Esophagus muscularis mucosa (tissue), 4 donors: ENCODE results near the gene CAMTA1.

Experiments used
- EP300 ChIP-seq: sonication (generic); formaldehyde crosslinking; IDR thresholded peaks from one replicate; pipeline ENCODE4 v1.6.1; 2017; ENCODE audit warnings: antibody characterized with exemption
- POLR2A ChIP-seq: fragments of 450-650 bp; IDR thresholded peaks from one replicate; pipeline ENCODE4 v1.6.1; 2017; ENCODE audit warnings: antibody characterized with exemption, moderate library complexity, mild to moderate bottlenecking, low read depth
- TF ChIP-seq, protein P1 (sequence below), 3 experiments: fragments of 200-600 bp in 2 of 3; fragments of 450-650 bp in 1 of 3; sonication (generic) in 2 of 3; IDR thresholded peaks; one replicate each; pipeline ENCODE4 v1.5.1; 2017 to 2019; ENCODE audit warnings: antibody characterized with exemption in 3 of 3, mild to moderate bottlenecking in 2 of 3, moderate library complexity in 1 of 3

DNA sequence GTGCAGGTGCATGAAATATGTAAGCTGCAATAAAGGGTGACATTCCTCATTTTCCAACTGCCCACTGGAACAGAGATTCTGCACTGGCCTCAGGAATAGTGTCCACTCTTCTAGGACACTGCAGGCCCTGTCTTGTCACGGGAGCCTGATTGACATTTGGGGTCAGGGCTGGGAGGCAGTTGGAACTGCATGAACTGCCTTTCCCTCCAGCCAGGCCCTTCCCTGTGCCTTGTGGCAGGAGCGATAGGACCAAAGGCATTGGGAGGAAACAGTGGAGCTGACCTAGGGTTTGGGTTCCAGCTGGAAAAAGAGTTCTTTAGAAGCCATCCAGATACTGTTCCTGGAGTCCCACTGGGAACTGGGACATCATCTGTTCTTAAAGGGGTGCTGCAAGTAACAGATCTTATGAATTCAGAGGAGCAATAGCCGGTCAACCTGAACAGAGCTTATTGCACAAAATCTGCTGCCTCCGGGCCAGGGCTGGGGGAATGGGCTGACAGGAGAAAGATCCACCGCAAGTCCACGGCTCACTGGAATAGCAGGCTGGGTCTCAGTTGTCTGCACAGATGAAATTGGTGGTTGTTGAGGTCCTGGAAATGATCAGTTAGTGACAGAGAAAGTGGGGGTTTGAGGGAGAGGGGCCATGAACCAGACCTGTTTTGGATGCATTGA, 451.7 kb downstream of the CAMTA1 start:
- TF ChIP-seq EP300 (no peak), POLR2A (no peak)
- TF ChIP-seq, protein P1, sequence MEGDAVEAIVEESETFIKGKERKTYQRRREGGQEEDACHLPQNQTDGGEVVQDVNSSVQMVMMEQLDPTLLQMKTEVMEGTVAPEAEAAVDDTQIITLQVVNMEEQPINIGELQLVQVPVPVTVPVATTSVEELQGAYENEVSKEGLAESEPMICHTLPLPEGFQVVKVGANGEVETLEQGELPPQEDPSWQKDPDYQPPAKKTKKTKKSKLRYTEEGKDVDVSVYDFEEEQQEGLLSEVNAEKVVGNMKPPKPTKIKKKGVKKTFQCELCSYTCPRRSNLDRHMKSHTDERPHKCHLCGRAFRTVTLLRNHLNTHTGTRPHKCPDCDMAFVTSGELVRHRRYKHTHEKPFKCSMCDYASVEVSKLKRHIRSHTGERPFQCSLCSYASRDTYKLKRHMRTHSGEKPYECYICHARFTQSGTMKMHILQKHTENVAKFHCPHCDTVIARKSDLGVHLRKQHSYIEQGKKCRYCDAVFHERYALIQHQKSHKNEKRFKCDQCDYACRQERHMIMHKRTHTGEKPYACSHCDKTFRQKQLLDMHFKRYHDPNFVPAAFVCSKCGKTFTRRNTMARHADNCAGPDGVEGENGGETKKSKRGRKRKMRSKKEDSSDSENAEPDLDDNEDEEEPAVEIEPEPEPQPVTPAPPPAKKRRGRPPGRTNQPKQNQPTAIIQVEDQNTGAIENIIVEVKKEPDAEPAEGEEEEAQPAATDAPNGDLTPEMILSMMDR (IDR thresholded peaks at IDR 0.05), result no peak
